ENCODE data around the gene PARVB.

Gene PARVB

GRCh38 chr22:44171561-44171960 is 147.5 kb downstream of the PARVB start:
- no peak overlapping the region for H3K4me3 ChIP-seq (ENCODE audit: low read depth, low read length)

GRCh38 chr22:44172370-44173108 is 148.4 kb downstream of the PARVB start:
- peak overlapping the region; percentile 72 for H3K4me3 ChIP-seq (ENCODE audit: low read depth, low read length)
- DNase-seq (ENCODE audit: low read depth) = peak; percentile 97
- TF ChIP-seq MYC (IDR thresholded peaks at IDR 0.05; ENCODE audit: low read depth, low read length) (peak; percentile 84), POLR2A (IDR thresholded peaks at IDR 0.05; ENCODE audit: extremely low read depth, insufficient read length) (no peak), CTCF (IDR thresholded peaks at IDR 0.05; ENCODE audit: low read depth, low read length) (no peak)
- TF ChIP-seq, protein P1, sequence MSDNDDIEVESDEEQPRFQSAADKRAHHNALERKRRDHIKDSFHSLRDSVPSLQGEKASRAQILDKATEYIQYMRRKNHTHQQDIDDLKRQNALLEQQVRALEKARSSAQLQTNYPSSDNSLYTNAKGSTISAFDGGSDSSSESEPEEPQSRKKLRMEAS (IDR thresholded peaks at IDR 0.05; ENCODE audit: low read depth, low read length) = peak; percentile 98

More at GRCh38 chr22:44171561-44171960, 147.5 kb downstream of the PARVB start:
- DNase-seq (ENCODE audit: low read depth) = peak; percentile 46
- no peak for TF ChIP-seq CTCF (IDR thresholded peaks at IDR 0.05; ENCODE audit: low read depth, low read length)

- TF ChIP-seq MYC (IDR thresholded peaks at IDR 0.05; ENCODE audit: low read depth, low read length) (no peak), CTCF (IDR thresholded peaks at IDR 0.05; ENCODE audit: low read depth, low read length) (no peak), POLR2A (IDR thresholded peaks at IDR 0.05; ENCODE audit: extremely low read depth, insufficient read length) (no peak)
- TF ChIP-seq, protein P1 (IDR thresholded peaks at IDR 0.05; ENCODE audit: low read depth, low read length) = no peak
- peak overlapping the region; percentile 72 for H3K4me3 ChIP-seq (ENCODE audit: low read depth, low read length)
- no peak for DNase-seq (ENCODE audit: low read depth)
Measured at GRCh38 chr22:44173154-44173553, 149.1 kb downstream of the PARVB start.

GRCh38 chr22:44175676-44176075 is 151.6 kb downstream of the PARVB start:
- no peak overlapping the region for H3K4me3 ChIP-seq (ENCODE audit: low read depth, low read length)
- TF ChIP-seq MYC (IDR thresholded peaks at IDR 0.05; ENCODE audit: low read depth, low read length) = no peak
- DNase-seq (ENCODE audit: low read depth) = no peak

DNA sequence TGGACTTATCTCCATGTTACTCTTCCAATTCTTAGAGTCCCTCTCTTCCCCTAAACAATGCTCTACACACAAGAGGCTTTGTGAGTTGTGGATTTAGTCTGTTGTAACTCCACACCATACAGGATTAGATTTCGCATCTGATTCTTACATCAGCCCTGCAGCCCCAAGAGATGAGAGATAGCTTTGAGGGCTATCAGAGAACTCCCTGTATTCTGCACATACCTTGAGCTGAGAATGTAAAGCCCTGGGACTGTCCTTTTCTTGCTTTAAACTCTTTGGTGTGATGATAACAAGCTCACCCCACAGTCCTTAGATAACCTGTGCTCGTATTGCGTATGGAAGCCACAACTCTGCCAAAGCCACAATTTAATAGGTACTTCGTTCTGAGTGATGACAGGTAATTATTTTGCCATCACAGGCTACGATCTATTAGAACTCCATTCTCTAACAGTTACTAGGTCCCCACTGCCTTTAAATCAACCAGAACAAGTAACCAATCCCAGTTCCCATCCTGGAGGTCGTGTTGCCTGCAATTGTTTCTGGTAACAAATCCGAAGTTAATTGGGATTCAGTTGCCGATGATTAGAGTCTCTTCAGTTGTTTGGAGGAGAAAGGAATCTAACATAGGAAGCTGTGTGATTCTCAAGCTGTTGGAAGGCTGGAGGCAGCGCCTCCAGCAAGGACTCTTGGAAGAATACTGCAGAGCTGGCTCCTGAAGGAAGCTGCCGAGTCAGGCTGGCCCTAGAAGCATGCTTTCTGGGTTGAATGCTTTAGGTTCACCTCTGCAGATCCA is 155.3 kb downstream of the PARVB start:
- peak; percentile 56 for DNase-seq (ENCODE audit: low read depth)
- TF ChIP-seq MYC (IDR thresholded peaks at IDR 0.05; ENCODE audit: low read depth, low read length) = no peak
- no peak for TF ChIP-seq POLR2A (IDR thresholded peaks at IDR 0.05; ENCODE audit: extremely low read depth, insufficient read length)
- no peak for TF ChIP-seq CTCF (IDR thresholded peaks at IDR 0.05; ENCODE audit: low read depth, low read length)
- TF ChIP-seq, protein P1 (IDR thresholded peaks at IDR 0.05; ENCODE audit: low read depth, low read length) = no peak
- peak overlapping the region; percentile 74 for H3K4me3 ChIP-seq (ENCODE audit: low read depth, low read length)

DNA sequence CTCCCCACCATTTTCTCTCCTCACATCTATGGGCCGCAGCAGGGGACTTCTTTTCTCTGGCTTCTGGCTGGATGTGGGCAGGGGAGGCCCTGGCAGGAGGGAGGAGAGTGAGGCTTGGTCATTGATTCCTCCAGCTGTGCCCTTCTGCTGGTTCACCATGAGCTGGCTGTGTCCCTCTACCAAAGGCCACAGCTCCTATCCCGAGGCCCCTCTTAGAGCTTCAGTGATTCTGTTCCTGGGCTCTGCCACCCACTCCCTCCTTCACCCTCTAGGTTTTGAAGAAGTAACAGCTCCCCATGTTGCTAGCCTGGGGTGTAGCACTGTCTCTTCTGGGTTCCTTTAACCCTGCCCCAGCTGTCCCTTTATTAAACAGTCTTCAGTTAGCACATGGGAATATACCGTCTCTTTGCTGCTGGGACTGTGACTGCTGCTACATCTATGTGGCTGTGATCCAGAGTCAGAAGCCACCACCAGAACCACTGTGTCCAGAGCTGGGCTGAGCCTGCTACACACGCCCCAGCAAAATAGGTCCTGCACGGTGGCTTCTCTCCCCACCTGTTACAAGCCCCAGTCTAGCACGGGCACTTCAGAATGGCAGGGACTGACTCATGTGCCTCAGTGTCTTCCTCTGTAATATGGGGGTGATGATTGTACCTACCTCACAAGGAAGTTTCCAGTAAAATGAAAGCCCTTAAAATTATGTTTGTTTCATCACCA is 156.0 kb downstream of the PARVB start:
- TF ChIP-seq POLR2A (IDR thresholded peaks at IDR 0.05; ENCODE audit: extremely low read depth, insufficient read length) (no peak), CTCF (IDR thresholded peaks at IDR 0.05; ENCODE audit: low read depth, low read length) (peak; percentile 29), MYC (IDR thresholded peaks at IDR 0.05; ENCODE audit: low read depth, low read length) (no peak)
- TF ChIP-seq, protein P1 (IDR thresholded peaks at IDR 0.05; ENCODE audit: low read depth, low read length) = no peak
- DNase-seq (ENCODE audit: low read depth) = peak; percentile 83
- H3K4me3 ChIP-seq (ENCODE audit: low read depth, low read length) = peak overlapping the region; percentile 74
